H1 (cell line): ENCODE results near the gene HOXD10. TPM values are rescaled to one million over a fixed set of nuclear protein-coding genes. Genes with fewer than 3 reads are reported as not detected.

Experiments
- CTCF ChIA-PET: fragments of 300-600 bp; sonication (Branson Sonifier 250); formaldehyde crosslinking; loops from one replicate; lab custom pipeline; 2021; ENCODE audit not compliant: partially characterized antibody; lab: Charles Lee
- POLR2A ChIA-PET: fragments of 300-600 bp; sonication (Branson Sonifier 250); formaldehyde crosslinking; loops from one replicate; lab custom pipeline; 2021; ENCODE audit warnings: inconsistent platforms; ENCODE audit not compliant: partially characterized antibody; lab: Charles Lee
- DNase-seq, 2 experiments: peaks; one replicate each; pipeline versions ENCODE4 v3.0.0 to v3.0.0-alpha.2; 2010 to 2022; ENCODE audit warnings: low spot score in 2 of 2, low read depth in 1 of 2, mixed read lengths in 1 of 2
- FAIRE-seq: peaks from 2 replicates; lab custom pipeline; 2011; peaks lifted over from hg19 to GRCh38; lab: Jason Lieb, UNC
- H2AFZ ChIP-seq: 2 replicates; pipeline ENCODE4 v1.8.1; 2012; ENCODE audit warnings: low read length, inconsistent platforms
- H2AK5ac ChIP-seq: 2 replicates; pipeline ENCODE4 v1.6.1; 2013; ENCODE audit warnings: low read depth, low read length
- H2BK120ac ChIP-seq: replicated peaks from 2 replicates; pipeline ENCODE3; 2013; ENCODE audit warnings: low read depth, low read length, inconsistent platforms
- H2BK12ac ChIP-seq: 2 replicates; pipeline ENCODE4 v1.6.1; 2013; ENCODE audit warnings: low read depth, low read length
- H2BK15ac ChIP-seq: 2 replicates; pipeline ENCODE4 v1.6.1; 2013; ENCODE audit warnings: low read length
- H2BK20ac ChIP-seq: 2 replicates; pipeline ENCODE4 v1.6.1; 2013; ENCODE audit warnings: low read length
- H2BK5ac ChIP-seq: 2 replicates; pipeline ENCODE4 v1.6.1; 2013; ENCODE audit warnings: low read depth, low read length
- H3K14ac ChIP-seq: 2 replicates; pipeline ENCODE4 v1.6.1; 2013; ENCODE audit warnings: inconsistent platforms; ENCODE audit not compliant: insufficient read length
- H3K18ac ChIP-seq: 2 replicates; pipeline ENCODE4 v1.6.1; 2013; ENCODE audit warnings: low read length; ENCODE audit errors: extremely low read depth
- H3K23ac ChIP-seq: 2 replicates; pipeline ENCODE4 v1.6.1; 2013; ENCODE audit warnings: inconsistent platforms; ENCODE audit not compliant: insufficient read length
- H3K23me2 ChIP-seq: 2 replicates; pipeline ENCODE4 v1.6.1; 2013; ENCODE audit warnings: low read depth, low read length
- H3K27ac ChIP-seq: 2 replicates; pipeline ENCODE4 v1.6.1; 2011; ENCODE audit warnings: low read depth, low read length, inconsistent platforms
- H3K27me3 ChIP-seq, 4 experiments: replicated peaks in 1 of 4; 1 replicate in 1 of 4; 2 replicates in 3 of 4; pipeline versions ENCODE4 v1.6.1 to v1.8.1; 2011 to 2013; ENCODE audit warnings: low read length in 3 of 4, mild to moderate bottlenecking in 3 of 4, inconsistent platforms in 2 of 4, mixed read lengths in 2 of 4, moderate library complexity in 1 of 4; ENCODE audit not compliant: control insufficient read depth in 3 of 4, insufficient read depth in 3 of 4; ENCODE audit errors: extremely low read depth in 1 of 4
- H3K36me3 ChIP-seq, 4 experiments: 2 replicates each; pipeline versions ENCODE4 v1.6.1 to v1.8.1; 2011 to 2013; ENCODE audit warnings: mild to moderate bottlenecking in 4 of 4, low read length in 3 of 4, moderate library complexity in 2 of 4, control low read depth in 1 of 4, inconsistent platforms in 1 of 4; ENCODE audit not compliant: insufficient read depth in 4 of 4, control insufficient read depth in 2 of 4
- H3K4ac ChIP-seq: replicated peaks from 2 replicates; pipeline ENCODE3; 2013; ENCODE audit warnings: low read length, low read depth, mixed read lengths, inconsistent platforms; ENCODE audit not compliant: insufficient read length
- H3K4me1 ChIP-seq, 4 experiments: replicated peaks in 1 of 4; 1 replicate in 1 of 4; 2 replicates in 3 of 4; pipeline versions ENCODE4 v1.6.1 to v1.8.1; 2011 to 2013; ENCODE audit warnings: low read length in 3 of 4, inconsistent platforms in 2 of 4, mixed read lengths in 1 of 4; ENCODE audit not compliant: insufficient read depth in 4 of 4, control insufficient read depth in 3 of 4
- H3K4me2 ChIP-seq, 2 experiments: 2 replicates each; pipeline versions ENCODE4 v1.6.1 to v1.8.1; 2011 to 2013; ENCODE audit warnings: low read depth in 2 of 2, low read length in 2 of 2, control low read depth in 1 of 2, inconsistent platforms in 1 of 2, mild to moderate bottlenecking in 1 of 2; ENCODE audit not compliant: insufficient read depth in 1 of 2
- H3K4me3 ChIP-seq, 4 experiments: fragments of 200-600, 300-600 bp in 1 of 4; sonication (generic), shearing (Covaris generic), sonication (Bioruptor Twin) in 1 of 4; 2 replicates each; pipeline versions ENCODE4 v1.5.1 to v1.8.1; 2011 to 2016; ENCODE audit warnings: low read length in 4 of 4, low read depth in 3 of 4, control low read depth in 2 of 4, inconsistent platforms in 2 of 4, mild to moderate bottlenecking in 2 of 4, mixed read lengths in 1 of 4, moderate library complexity in 1 of 4; ENCODE audit not compliant: insufficient read depth in 2 of 4; ENCODE audit errors: extremely low read depth in 1 of 4
- H3K56ac ChIP-seq: replicated peaks from 2 replicates; pipeline ENCODE3; 2013; ENCODE audit warnings: low read depth, mild to moderate bottlenecking, mixed read lengths, low read length, inconsistent platforms; ENCODE audit not compliant: insufficient read length
- H3K79me1 ChIP-seq: 2 replicates; pipeline ENCODE4 v1.6.1; 2013; ENCODE audit warnings: low read depth, low read length, control low read depth
- H3K79me2 ChIP-seq, 2 experiments: 2 replicates each; pipeline versions ENCODE4 v1.6.1 to v1.8.1; 2012 to 2013; ENCODE audit warnings: low read length in 2 of 2, mild to moderate bottlenecking in 2 of 2, inconsistent platforms in 1 of 2; ENCODE audit not compliant: insufficient read depth in 2 of 2, control insufficient read depth in 1 of 2
- H3K9ac ChIP-seq, 4 experiments: replicated peaks in 1 of 4; 1 replicate in 1 of 4; 2 replicates in 3 of 4; pipeline versions ENCODE4 v1.6.1 to v1.8.1; 2011 to 2013; ENCODE audit warnings: low read depth in 3 of 4, low read length in 3 of 4, control low read depth in 2 of 4, mild to moderate bottlenecking in 2 of 4, moderate library complexity in 2 of 4, inconsistent platforms in 1 of 4; ENCODE audit errors: extremely low read depth in 1 of 4
- H3K9me3 ChIP-seq, 2 experiments: 2 replicates each; pipeline versions ENCODE4 v1.6.1 to v1.8.1; 2012 to 2013; ENCODE audit warnings: mild to moderate bottlenecking in 2 of 2, moderate library complexity in 2 of 2, control low read depth in 1 of 2, inconsistent platforms in 1 of 2, low read depth in 1 of 2, low read length in 1 of 2, mixed read lengths in 1 of 2; ENCODE audit not compliant: insufficient read depth in 2 of 2
- H4K20me1 ChIP-seq, 2 experiments: replicated peaks in 1 of 2; 2 replicates each; pipeline versions ENCODE3 to v1.8.1; 2011 to 2013; ENCODE audit warnings: inconsistent platforms in 2 of 2, low read length in 2 of 2, mild to moderate bottlenecking in 1 of 2; ENCODE audit not compliant: insufficient read depth in 2 of 2, control insufficient read depth in 1 of 2
- H4K5ac ChIP-seq: 2 replicates; pipeline ENCODE4 v1.6.1; 2013; ENCODE audit warnings: low read length, low read depth, mixed read lengths, inconsistent platforms; ENCODE audit not compliant: insufficient read length
- H4K8ac ChIP-seq: 2 replicates; pipeline ENCODE4 v1.8.0; 2013; ENCODE audit warnings: mild to moderate bottlenecking, moderate library complexity, low read length, inconsistent platforms; ENCODE audit not compliant: insufficient read depth; ENCODE audit errors: extremely low read depth
- H4K91ac ChIP-seq: replicated peaks from 2 replicates; pipeline ENCODE3; 2013; ENCODE audit warnings: low read length, mixed read lengths, inconsistent platforms; ENCODE audit not compliant: insufficient read length
- CTCF ChIP-seq, 3 experiments: IDR thresholded peaks; 1 replicate in 2 of 3; 2 replicates in 1 of 3; pipeline versions ENCODE4 v1.5.1 to v1.6.1; 2011; ENCODE audit warnings: low read length in 3 of 3, mild to moderate bottlenecking in 3 of 3, inconsistent platforms in 2 of 3, low read depth in 1 of 3, moderate library complexity in 1 of 3; ENCODE audit not compliant: insufficient read depth in 1 of 3; ENCODE audit errors: control extremely low read depth in 1 of 3
- EZH2 ChIP-seq: fragments of 200-600 bp; sonication (generic); IDR thresholded peaks from 2 replicates; pipeline ENCODE4 v1.7.1; 2012; ENCODE audit warnings: low read depth, mild to moderate bottlenecking, moderate library complexity, low read length, inconsistent platforms; ENCODE audit not compliant: severe bottlenecking
- RFX5 ChIP-seq: IDR thresholded peaks from 2 replicates; pipeline ENCODE4 v1.6.1; 2011; ENCODE audit warnings: low read depth, low read length, improper control_type of control experiment, borderline replicate concordance
- WGBS, 2 experiments: shearing (Covaris generic) in 1 of 2; methylation state at CpG; one replicate each; pipeline versions ENCODE4 v1.1.6 to v1.1.7; 2013 to 2015; ENCODE audit warnings: low lambda C conversion rate in 2 of 2, mixed read lengths in 2 of 2, inconsistent platforms in 1 of 2, low coverage in 1 of 2, missing lambda C conversion rate in 1 of 2; ENCODE audit not compliant: insufficient replicate concordance in 2 of 2, insufficient coverage in 1 of 2, insufficient read length in 1 of 2; ENCODE audit errors: extremely low coverage in 1 of 2, missing lambda C conversion rate in 1 of 2; 5-methylcytosine and 5-hydroxymethylcytosine counted together
- polyA plus RNA-seq, 7 experiments: library from polyadenylated mRNA; depleted of rRNA in 3 of 7; stranded (reverse) in 5 of 7; unstranded in 2 of 7; fragments of >200 nt in 5 of 7; fragments of 200-250 nt in 2 of 7; gene quantifications; 1 replicate in 5 of 7; 2 replicates in 1 of 7; 4 replicates in 1 of 7; pipeline versions ENCODE4 v1.2.1 to v1.2.3, GENCODE V29; 2011 to 2013; ENCODE audit warnings: missing spikeins in 2 of 7, mixed read lengths in 2 of 7
- total RNA-seq: library from RNA; stranded (reverse); fragmentation: NEBNext Ultra II Directional; extraction: Animal tissue kit (Norgen Biotek cat#: 25700); gene quantifications from 2 replicates; pipeline ENCODE4 v1.2.1, GENCODE V29; 2021

The HOXD10 gene
- total and polyA plus RNA-seq, 2 of the 8 experiments (the other 6 are each of a cell fraction or from before 2014, with no cell fraction given) = not detected

GRCh38 chr2:176148751-176149421 is 32.3 kb downstream of the HOXD10 start:
- Histone ChIP-seq H3K27ac (no peak overlapping the region), H2BK120ac (no peak overlapping the region), H3K23me2 (peaks cover 2% of the 10 kb centered on the region; the same call in 1 of the 2 replicates), H3K27me3 (peaks cover 95 to 100% (median 99%) of the 10 kb centered on the region in 4 experiments), H3K79me1 (no peaks in the 10 kb centered on the region), H3K4ac (no peak overlapping the region), H2BK15ac (no peak overlapping the region), H3K18ac (no peak overlapping the region), H3K56ac (no peak overlapping the region), H4K8ac (no peak overlapping the region), H2AK5ac (no peak overlapping the region), H2BK12ac (no peak overlapping the region), H3K9ac (no peak overlapping the region), H3K36me3 (peaks cover 0 to 11% (median 0%) of the 10 kb centered on the region in 4 experiments; a peak in 1 of 8 replicates), H4K5ac (no peak overlapping the region), H4K91ac (no peak overlapping the region), H3K9me3 (no peaks in the 10 kb centered on the region; a peak in 1 of 4 replicates), H2AFZ (no peak overlapping the region), H3K14ac (no peak overlapping the region), H3K4me2 (no peak overlapping the region), H4K20me1 (peaks cover 18 to 34% of the 10 kb centered on the region in 2 experiments), H2BK5ac (no peak overlapping the region), H3K23ac (no peak overlapping the region), H3K4me3 (no peak overlapping the region), H3K4me1 (peaks cover 0 to 10% (median 2%) of the 10 kb centered on the region in 4 experiments; a peak in 4 of 7 replicates), H3K79me2 (no peaks in the 10 kb centered on the region), H2BK20ac (no peak overlapping the region)
- WGBS, 2 experiments = 27% methylated on average over 10 of the region's 11 CpGs; no CpG with 5 or more reads in 1 of the 2 experiments
- DNase-seq = no peak
- no peak for FAIRE-seq
- POLR2A ChIA-PET = no interaction called here
- CTCF ChIA-PET = interaction anchor here (1.0 to 4.4 kb wide), 5 partner anchors 9 to 26 kb away, joined by 3 to 36 read pairs (median 10); no protein-coding TSS in a partner anchor
- TF ChIP-seq EZH2 = peak; percentile 1
- TF ChIP-seq CTCF (IDR thresholded peaks at IDR 0.05; ENCODE audit: control extremely low read depth in 1 of 3, insufficient read depth in 1 of 3, low read depth in 1 of 3, low read length in 3 of 3) = no peak
- no peak for TF ChIP-seq RFX5
